LNCAP (cell line): ENCODE data around the gene DCDC1.

ENCODE experiments used
- CTCF ChIP-seq: fragments of 450-650 bp; IDR thresholded peaks from 2 replicates; pipeline ENCODE4 v1.5.1; 2017; ENCODE audit warnings: mild to moderate bottlenecking

The DCDC1 gene

GRCh38 chr11:30991802-30992512, 377.6 kb downstream of the DCDC1 start:
- no peak for TF ChIP-seq CTCF

GRCh38 chr11:30991376-30991775, 378.2 kb downstream of the DCDC1 start:
- no peak for TF ChIP-seq CTCF

GRCh38 chr11:30990625-30991296, 378.8 kb downstream of the DCDC1 start:
- no peak for TF ChIP-seq CTCF

- TF ChIP-seq CTCF = no peak
Measured at GRCh38 chr11:30987819-30988218, 381.7 kb downstream of the DCDC1 start.

- TF ChIP-seq CTCF = no peak
Measured at GRCh38 chr11:30985536-30985935, 384.0 kb downstream of the DCDC1 start.

- TF ChIP-seq CTCF = no peak
Measured at GRCh38 chr11:30984827-30985226, 384.7 kb downstream of the DCDC1 start.

GRCh38 chr11:30984442-30984816, 385.1 kb downstream of the DCDC1 start:
- TF ChIP-seq CTCF = no peak
